ENCODE data around the gene CARS1.

The CARS1 gene

DNA sequence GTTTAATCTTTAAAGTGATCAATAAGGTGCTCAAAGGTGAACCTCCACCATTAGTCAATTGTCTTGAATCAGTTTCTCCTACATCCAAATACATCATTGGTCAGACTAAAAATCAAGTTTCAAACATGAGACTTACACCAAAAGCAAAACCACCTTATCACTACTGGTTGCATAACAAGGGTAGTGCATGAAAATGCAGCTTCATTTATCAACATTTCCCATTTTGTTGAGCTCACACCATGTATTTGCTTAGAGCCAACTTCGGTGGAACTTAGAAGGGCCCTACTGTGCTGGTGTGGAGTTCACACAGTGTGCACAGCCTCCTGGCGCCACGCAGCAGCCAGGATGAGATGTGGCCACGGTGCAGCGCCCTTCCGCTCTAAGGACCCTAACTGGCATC, 104.9 kb downstream of the CARS1 start:
- DNase-seq = no peak

DNA sequence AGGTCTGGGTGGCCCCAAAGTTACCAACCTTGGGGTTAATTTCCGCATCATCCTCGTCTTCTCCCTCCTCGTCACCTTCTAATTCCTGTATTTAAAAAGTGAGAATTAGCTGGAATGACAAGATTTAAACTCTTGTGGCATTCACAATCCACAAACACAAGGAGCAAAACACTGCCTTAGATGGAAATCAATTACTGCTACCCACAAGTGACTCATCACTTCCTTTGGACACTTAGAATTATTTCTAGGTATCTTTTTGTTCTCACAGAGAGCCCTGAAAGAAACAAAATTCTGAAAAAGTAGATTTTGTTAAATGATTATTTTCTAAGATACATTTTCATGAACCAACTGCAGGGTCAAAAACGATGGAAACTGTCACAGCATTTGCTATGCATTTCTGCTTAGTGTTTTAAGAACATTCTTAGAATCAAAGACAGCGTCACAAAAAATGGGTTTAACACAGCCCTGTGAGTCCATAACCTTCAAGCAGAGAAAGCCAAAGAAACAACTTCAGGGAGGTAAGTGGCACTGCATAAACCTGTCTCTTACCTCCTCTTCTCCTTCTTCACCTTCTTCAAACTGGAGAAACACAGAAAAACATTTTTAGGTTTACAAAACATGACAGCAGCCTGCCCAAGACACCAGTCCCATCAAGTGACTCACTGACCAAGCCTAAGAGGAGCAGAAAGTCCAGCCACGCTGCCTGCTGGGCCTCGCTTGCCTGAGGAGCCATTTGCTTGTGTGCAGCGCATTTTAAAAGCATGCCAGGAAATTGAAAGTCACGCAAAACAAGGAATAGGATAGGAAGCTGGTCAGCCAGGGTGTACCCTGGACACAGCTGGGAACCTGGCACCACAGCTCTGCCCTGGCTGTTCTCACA, 105.8 kb downstream of the CARS1 start:
- no peak for DNase-seq

All from activated naive CD4-positive, alpha-beta T cell treated with Interleukin-2 at 50 U/mL for 16 hours (primary cell).